ENCODE measurements around the gene DUSP8.

DNA sequence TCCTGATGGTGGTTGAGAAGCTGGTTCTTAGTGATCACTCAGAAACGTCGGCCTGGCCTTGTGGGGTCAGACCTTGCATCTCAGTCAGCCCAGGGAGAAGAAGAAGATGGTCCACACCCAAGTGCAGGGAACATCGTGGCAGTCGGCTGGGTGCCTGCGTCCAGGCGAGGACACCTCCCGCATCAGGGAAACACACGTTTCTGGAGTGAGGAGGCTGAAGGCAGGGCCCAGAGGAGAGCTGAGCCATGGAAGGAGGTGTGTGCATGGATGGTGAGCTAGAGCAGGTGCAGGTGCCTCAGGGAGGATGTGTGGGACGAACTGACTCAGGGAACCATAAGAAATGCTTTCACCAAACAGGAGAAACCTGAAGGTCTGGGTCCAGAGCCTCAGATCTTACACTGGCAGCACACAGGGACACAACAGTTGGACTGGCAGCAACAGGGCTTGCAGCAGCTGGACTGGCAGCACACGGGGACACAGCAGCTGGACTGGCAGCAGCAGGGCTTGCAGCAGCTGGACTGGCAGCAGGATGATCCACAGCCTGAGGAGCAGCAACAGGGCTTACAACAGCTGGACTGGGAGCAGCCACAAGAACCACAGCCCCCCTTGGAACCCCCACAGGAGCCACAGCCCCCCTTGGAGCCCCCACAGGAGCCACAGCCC lies 25.4 kb upstream of the DUSP8 start:
- no peak for TF ChIP-seq MYC (IDR thresholded peaks at IDR 0.05; ENCODE audit: borderline replicate concordance, low read length)
- TF ChIP-seq REST (IDR thresholded peaks at IDR 0.05), result no peak
- TF ChIP-seq CTCF (IDR thresholded peaks at IDR 0.05), result no peak
- no peak for TF ChIP-seq POLR2A (IDR thresholded peaks at IDR 0.05; ENCODE audit: low read length)
- no peak for TF ChIP-seq MAFK (IDR thresholded peaks at IDR 0.05; ENCODE audit: partially characterized antibody)
- TF ChIP-seq BHLHE40 (IDR thresholded peaks at IDR 0.05; ENCODE audit: low read depth, low read length), result no peak
- no peak for TF ChIP-seq ESRRA (IDR thresholded peaks at IDR 0.05; ENCODE audit: borderline replicate concordance, low read length)
- TF ChIP-seq EP300 (IDR thresholded peaks at IDR 0.05), result no peak
- no peak for TF ChIP-seq RARB (CRISPR knock-in tag; IDR thresholded peaks at IDR 0.05)
- no peak for TF ChIP-seq ZSCAN20 (CRISPR knock-in tag; IDR thresholded peaks at IDR 0.05)
- TF ChIP-seq SMC3 (IDR thresholded peaks at IDR 0.05), result no peak
- no peak for TF ChIP-seq ZNF302 (CRISPR knock-in tag; IDR thresholded peaks at IDR 0.05)

Data from A549 (cell line).